Tibial nerve (tissue), 4 donors: ENCODE results near the gene COPS8. TPM values are rescaled to one million over a fixed set of nuclear protein-coding genes. Genes with fewer than 3 reads are reported as not detected.

ENCODE experiments used
- DNase-seq, 2 donors: peaks; one replicate each; pipeline ENCODE4 v3.0.0-alpha.2; 2019; ENCODE audit warnings: low spot score in 2 of 2
- H3K27ac ChIP-seq, 4 donors: fragments of 200-600 bp; sonication (generic) in 3 of 4; one replicate each; pipeline ENCODE4 v1.5.1; 2017 to 2019; ENCODE audit warnings: mild to moderate bottlenecking in 1 of 4
- H3K27me3 ChIP-seq, 2 donors: fragments of 200-600 bp; sonication (generic) in 1 of 2; one replicate each; pipeline versions ENCODE4 v1.5.1 to v1.6.0; 2017 to 2019
- H3K36me3 ChIP-seq, 3 donors: fragments of 200-600 bp; sonication (generic); one replicate each; pipeline ENCODE4 v1.5.1; 2018 to 2019
- H3K4me1 ChIP-seq, 4 donors: fragments of 200-600 bp; sonication (generic) in 3 of 4; one replicate each; pipeline ENCODE4 v1.5.1; 2017 to 2019
- H3K4me3 ChIP-seq, 4 donors: fragments of 200-600 bp; sonication (generic) in 3 of 4; one replicate each; pipeline ENCODE4 v1.5.1; 2017 to 2019; ENCODE audit warnings: mild to moderate bottlenecking in 1 of 4, moderate library complexity in 1 of 4
- H3K9me3 ChIP-seq, 4 donors: fragments of 200-600 bp; sonication (generic) in 3 of 4; one replicate each; pipeline ENCODE4 v1.5.1; 2017 to 2019
- EP300 ChIP-seq, 2 donors: sonication (generic); formaldehyde crosslinking; IDR thresholded peaks; one replicate each; pipeline ENCODE4 v1.6.1; 2017; ENCODE audit warnings: antibody characterized with exemption in 2 of 2, mild to moderate bottlenecking in 1 of 2
- POLR2A ChIP-seq, 2 donors: fragments of 450-650 bp; IDR thresholded peaks; one replicate each; pipeline ENCODE4 v1.6.1; 2017; ENCODE audit warnings: antibody characterized with exemption in 2 of 2, mild to moderate bottlenecking in 2 of 2, moderate library complexity in 2 of 2
- WGBS, 2 donors: methylation state at CpG; one replicate each; pipeline ENCODE4 v1.1.5; 2018; 5-methylcytosine and 5-hydroxymethylcytosine counted together
- total RNA-seq, 4 donors: library from RNA; depleted of rRNA; stranded (reverse); fragments of >200 nt; gene quantifications; one replicate each; pipeline ENCODE4 v1.1.0, GENCODE V29; 2016
- TF ChIP-seq, protein P1 (sequence below), 5 experiments: fragments of 200-600 bp in 3 of 5; fragments of 450-650 bp in 2 of 5; sonication (generic) in 3 of 5; IDR thresholded peaks; one replicate each; pipeline ENCODE4 v1.5.1; 2016 to 2019; ENCODE audit warnings: antibody characterized with exemption in 5 of 5, mild to moderate bottlenecking in 3 of 5, moderate library complexity in 2 of 5

The COPS8 gene
- total RNA-seq, 4 donors from 2014 or later, result 69.6 to 93.1 (median 80.2) TPM

- Histone ChIP-seq H3K36me3 (no peaks in the 10 kb centered on the region), H3K9me3 (no peaks in the 10 kb centered on the region), H3K27me3 (no peaks in the 10 kb centered on the region), H3K4me1 (no peaks in the 10 kb centered on the region), H3K27ac (no peak overlapping the region), H3K4me3 (no peak overlapping the region)
- no peak for TF ChIP-seq POLR2A (IDR thresholded peaks at IDR 0.05)
- no peak for TF ChIP-seq EP300 (IDR thresholded peaks at IDR 0.05)
- TF ChIP-seq, protein P1, sequence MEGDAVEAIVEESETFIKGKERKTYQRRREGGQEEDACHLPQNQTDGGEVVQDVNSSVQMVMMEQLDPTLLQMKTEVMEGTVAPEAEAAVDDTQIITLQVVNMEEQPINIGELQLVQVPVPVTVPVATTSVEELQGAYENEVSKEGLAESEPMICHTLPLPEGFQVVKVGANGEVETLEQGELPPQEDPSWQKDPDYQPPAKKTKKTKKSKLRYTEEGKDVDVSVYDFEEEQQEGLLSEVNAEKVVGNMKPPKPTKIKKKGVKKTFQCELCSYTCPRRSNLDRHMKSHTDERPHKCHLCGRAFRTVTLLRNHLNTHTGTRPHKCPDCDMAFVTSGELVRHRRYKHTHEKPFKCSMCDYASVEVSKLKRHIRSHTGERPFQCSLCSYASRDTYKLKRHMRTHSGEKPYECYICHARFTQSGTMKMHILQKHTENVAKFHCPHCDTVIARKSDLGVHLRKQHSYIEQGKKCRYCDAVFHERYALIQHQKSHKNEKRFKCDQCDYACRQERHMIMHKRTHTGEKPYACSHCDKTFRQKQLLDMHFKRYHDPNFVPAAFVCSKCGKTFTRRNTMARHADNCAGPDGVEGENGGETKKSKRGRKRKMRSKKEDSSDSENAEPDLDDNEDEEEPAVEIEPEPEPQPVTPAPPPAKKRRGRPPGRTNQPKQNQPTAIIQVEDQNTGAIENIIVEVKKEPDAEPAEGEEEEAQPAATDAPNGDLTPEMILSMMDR (IDR thresholded peaks at IDR 0.05), result no peak
- no peak for DNase-seq
- WGBS, 2 donors, result 62 to 66% methylated on average over 6 of the region's 6 CpGs
These were observed 33.0 kb downstream of the COPS8 start for GRCh38 chr2:237118561-237119155.

DNA sequence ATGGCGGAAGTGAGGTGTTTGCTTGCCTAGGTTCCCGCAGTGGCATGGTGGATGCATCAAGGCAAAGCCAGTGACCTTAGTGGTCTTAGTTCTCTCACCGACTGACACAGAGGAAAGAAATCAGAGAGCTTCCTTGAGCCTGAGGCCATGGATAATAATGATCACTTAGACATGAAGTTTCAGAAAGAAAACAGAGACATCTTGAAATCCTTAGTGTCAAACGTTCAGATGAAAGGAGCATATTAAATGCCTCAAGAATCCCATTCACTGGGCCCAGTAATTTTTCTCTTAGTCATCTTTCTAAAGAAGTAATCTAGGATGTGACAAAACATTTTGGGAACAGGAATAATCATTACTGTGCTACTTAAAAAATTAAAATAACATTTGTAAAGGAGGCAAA is 35.2 kb downstream of the COPS8 start:
- no peak overlapping the region for H3K4me3 ChIP-seq
- WGBS, 2 donors, result 68 to 70% methylated on average over 4 of the region's 4 CpGs

DNA sequence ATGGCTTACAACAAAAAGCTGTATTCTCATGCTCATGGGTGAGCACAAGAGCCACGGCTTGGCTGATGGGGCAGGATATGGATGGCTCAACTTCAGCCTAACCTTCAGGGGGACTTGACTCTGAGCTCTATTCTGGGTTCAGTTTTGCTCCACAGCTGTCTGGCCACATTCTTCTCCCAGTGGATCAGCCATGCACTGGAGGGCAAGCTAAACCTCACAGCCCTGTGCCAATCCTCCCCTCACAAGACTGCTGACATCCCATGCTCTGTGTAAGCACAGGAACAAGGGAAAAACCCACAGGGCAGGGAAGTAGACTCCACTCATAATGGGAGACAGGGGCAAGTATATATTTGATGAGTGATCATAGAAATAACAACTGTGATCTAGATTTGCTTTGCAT is 35.6 kb downstream of the COPS8 start:
- no peak for DNase-seq
- 56 to 93% methylated on average over 1 of the region's 1 CpG for WGBS, 2 donors
- Histone ChIP-seq H3K27ac (no peak overlapping the region), H3K9me3 (no peaks in the 10 kb centered on the region), H3K4me1 (peaks cover 0 to 3% (median 0%) of the 10 kb centered on the region in 4 donors), H3K4me3 (no peak overlapping the region), H3K27me3 (no peaks in the 10 kb centered on the region), H3K36me3 (no peaks in the 10 kb centered on the region)
- no peak for TF ChIP-seq POLR2A (IDR thresholded peaks at IDR 0.05)
- TF ChIP-seq, protein P1 (IDR thresholded peaks at IDR 0.05), result no peak
- no peak for TF ChIP-seq EP300 (IDR thresholded peaks at IDR 0.05)

More for the DNA sequence above, 35.2 kb downstream of the COPS8 start:
- Histone ChIP-seq H3K27ac (no peak overlapping the region), H3K4me1 (no peaks in the 10 kb centered on the region), H3K27me3 (no peaks in the 10 kb centered on the region), H3K9me3 (no peaks in the 10 kb centered on the region), H3K36me3 (no peaks in the 10 kb centered on the region)
- no peak for DNase-seq
- no peak for TF ChIP-seq POLR2A (IDR thresholded peaks at IDR 0.05)
- TF ChIP-seq EP300 (IDR thresholded peaks at IDR 0.05), result no peak
- TF ChIP-seq, protein P1 (IDR thresholded peaks at IDR 0.05), result no peak

DNA sequence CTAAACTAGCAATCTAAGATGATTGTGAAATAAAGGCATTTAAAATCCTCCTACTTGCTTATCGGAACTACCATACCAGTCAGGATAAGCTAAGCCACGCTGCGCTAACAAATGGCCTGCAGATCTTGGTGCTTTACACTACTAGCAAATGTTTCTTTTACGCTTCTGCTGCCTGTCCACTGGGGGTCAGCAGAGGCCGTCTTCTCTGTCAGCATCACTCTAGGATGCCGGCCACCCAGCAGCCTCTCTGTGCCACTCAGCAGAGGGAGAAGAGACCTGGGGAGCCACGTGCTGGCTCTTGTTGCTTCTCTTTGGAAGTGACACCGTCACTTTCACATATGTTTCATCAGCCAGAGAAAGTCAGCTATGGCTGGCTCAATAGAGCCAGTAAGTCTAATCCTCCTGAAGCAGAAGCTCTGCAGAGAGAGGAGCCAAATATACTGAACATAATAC is 36.6 kb downstream of the COPS8 start:
- DNase-seq, result peak in 1 of 2 donors; percentile 42
- Histone ChIP-seq H3K4me1 (peaks cover 0 to 12% (median 0%) of the 10 kb centered on the region in 4 donors), H3K9me3 (no peaks in the 10 kb centered on the region), H3K4me3 (no peak overlapping the region), H3K27me3 (no peaks in the 10 kb centered on the region), H3K36me3 (no peaks in the 10 kb centered on the region), H3K27ac (no peak overlapping the region)
- TF ChIP-seq, protein P1 (IDR thresholded peaks at IDR 0.05), result peak; percentile 31 to 59 (median 39)
- no peak for TF ChIP-seq POLR2A (IDR thresholded peaks at IDR 0.05)
- TF ChIP-seq EP300 (IDR thresholded peaks at IDR 0.05), result peak in 1 of 2 donors; percentile 18
- WGBS, 2 donors, result 56 to 61% methylated on average over 8 of the region's 8 CpGs

- Histone ChIP-seq H3K4me1 (peaks cover 0 to 33% (median 9%) of the 10 kb centered on the region in 4 donors), H3K36me3 (no peaks in the 10 kb centered on the region), H3K4me3 (no peak overlapping the region), H3K27me3 (no peaks in the 10 kb centered on the region), H3K9me3 (no peaks in the 10 kb centered on the region), H3K27ac (no peak overlapping the region)
- TF ChIP-seq, protein P1 (IDR thresholded peaks at IDR 0.05), result no peak
- no peak for TF ChIP-seq POLR2A (IDR thresholded peaks at IDR 0.05)
- TF ChIP-seq EP300 (IDR thresholded peaks at IDR 0.05), result no peak
- WGBS, 2 donors, result 91 to 93% methylated on average over 7 of the region's 7 CpGs
- no peak for DNase-seq
These were observed 39.1 kb downstream of the COPS8 start for GRCh38 chr2:237124820-237125219.
